ENCODE results near the gene PLPP4. TPM values are rescaled to one million over a fixed set of nuclear protein-coding genes. Genes with fewer than 3 reads are reported as not detected.
"Not testable (repeated sequence)": the region's sequence is repeated elsewhere in the genome, so short reads cannot be mapped to it uniquely, and the experiment has no call there.

Gene PLPP4
- total RNA-seq, 1 experiment from 2014 or later = not detected

DNA sequence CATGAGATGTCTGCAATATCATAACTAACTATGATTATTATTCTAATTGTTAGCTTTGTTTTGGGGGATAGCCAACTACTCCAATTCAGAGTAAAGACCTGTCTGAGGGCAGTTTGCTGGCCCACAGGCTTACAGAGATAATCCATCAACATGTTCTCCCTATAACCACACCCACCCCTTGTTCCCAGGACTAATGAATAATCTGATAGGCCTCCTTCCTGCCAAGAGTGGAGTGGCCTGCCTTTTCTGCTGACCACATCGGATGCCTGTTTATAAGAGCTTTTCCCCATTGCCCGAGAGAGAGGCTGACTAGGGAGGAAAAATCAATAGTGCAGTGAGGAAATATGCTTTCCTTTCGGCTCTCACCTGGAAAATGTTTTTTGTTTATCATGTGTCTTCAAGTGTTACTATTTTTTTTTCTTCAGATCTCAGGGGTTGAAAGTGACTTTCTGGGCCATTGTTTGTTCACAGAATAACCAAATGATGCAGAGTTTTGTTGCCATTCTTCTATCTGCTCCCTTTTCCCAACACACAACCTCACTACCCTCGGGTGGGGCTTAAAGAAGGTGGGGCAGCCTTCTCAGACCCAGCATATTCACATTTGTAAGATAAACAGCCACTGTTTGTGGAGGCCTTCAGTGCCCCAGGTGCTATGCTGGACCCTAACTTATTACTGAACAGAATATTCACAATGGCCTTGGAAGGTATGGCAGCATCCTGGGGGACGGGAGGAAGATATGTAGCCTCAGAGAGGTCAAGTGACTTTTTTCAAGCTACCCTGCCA lies 38.4 kb downstream of the PLPP4 start:
- POLR2A ChIA-PET (ENCODE audit: low non-redundant PET) = no interaction called here
- Histone ChIP-seq H3K36me3 (ENCODE audit: insufficient read depth, low read length, poor library complexity, severe bottlenecking) (no peaks in the 10 kb centered on the region), H3K27me3 (replicated peaks; ENCODE audit: insufficient read depth, low read depth, low read length, poor library complexity) (peaks cover 13% of the 10 kb centered on the region), H3K4me3 (ENCODE audit: low read depth, low read length, poor library complexity, severe bottlenecking) (no peak overlapping the region), H3K9me3 (ENCODE audit: low read depth, low read length, poor library complexity, severe bottlenecking) (no peaks in the 10 kb centered on the region), H3K4me1 (ENCODE audit: insufficient read depth, low read length, poor library complexity, severe bottlenecking) (no peaks in the 10 kb centered on the region), H3K27ac (ENCODE audit: low read depth, low read length, poor library complexity, severe bottlenecking) (no peak overlapping the region)
- no peak for DNase-seq (ENCODE audit: low spot score)
- BruUV-seq (replicated peaks) = no TSS peak
- intact Hi-C loops (cut with micrococcal nuclease; ENCODE audit: unreplicated experiment) = no loop called here
- CTCF ChIA-PET = no interaction called here
- TF ChIP-seq, protein P1, sequence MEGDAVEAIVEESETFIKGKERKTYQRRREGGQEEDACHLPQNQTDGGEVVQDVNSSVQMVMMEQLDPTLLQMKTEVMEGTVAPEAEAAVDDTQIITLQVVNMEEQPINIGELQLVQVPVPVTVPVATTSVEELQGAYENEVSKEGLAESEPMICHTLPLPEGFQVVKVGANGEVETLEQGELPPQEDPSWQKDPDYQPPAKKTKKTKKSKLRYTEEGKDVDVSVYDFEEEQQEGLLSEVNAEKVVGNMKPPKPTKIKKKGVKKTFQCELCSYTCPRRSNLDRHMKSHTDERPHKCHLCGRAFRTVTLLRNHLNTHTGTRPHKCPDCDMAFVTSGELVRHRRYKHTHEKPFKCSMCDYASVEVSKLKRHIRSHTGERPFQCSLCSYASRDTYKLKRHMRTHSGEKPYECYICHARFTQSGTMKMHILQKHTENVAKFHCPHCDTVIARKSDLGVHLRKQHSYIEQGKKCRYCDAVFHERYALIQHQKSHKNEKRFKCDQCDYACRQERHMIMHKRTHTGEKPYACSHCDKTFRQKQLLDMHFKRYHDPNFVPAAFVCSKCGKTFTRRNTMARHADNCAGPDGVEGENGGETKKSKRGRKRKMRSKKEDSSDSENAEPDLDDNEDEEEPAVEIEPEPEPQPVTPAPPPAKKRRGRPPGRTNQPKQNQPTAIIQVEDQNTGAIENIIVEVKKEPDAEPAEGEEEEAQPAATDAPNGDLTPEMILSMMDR (conservative IDR thresholded peaks at IDR 0.05; ENCODE audit: low read depth, low read length) = no peak
- TF ChIP-seq EZH2 (IDR thresholded peaks at IDR 0.05; ENCODE audit: borderline replicate concordance, low read depth, low read length, poor library complexity, severe bottlenecking) = no peak

DNA sequence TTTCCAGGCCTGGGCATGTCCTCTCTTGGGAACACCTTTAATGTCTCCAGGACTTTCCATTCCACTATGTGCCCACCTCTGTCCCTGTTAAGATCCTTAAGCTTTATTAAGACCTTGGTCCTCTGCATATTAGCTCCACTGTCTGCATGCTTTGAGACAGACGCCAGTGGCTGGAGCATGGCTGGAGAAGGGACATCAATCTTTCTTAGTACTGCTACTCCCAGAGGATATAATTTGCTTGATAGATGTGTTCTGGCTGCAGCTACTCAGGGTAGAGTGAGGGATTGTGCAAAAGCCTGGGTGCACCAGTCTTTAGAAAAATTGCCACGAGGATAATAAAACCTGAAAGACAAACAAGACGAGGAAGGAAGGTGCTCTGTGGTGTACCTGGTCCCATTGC lies 42.9 kb downstream of the PLPP4 start:
- peaks cover 13% of the 10 kb centered on the region for H3K27me3 ChIP-seq (replicated peaks; ENCODE audit: insufficient read depth, low read depth, low read length, poor library complexity)
- no peak overlapping the region for H3K4me3 ChIP-seq (ENCODE audit: low read depth, low read length, poor library complexity, severe bottlenecking)
- no peak overlapping the region for H3K27ac ChIP-seq (ENCODE audit: low read depth, low read length, poor library complexity, severe bottlenecking)
- H3K9me3 ChIP-seq (ENCODE audit: low read depth, low read length, poor library complexity, severe bottlenecking) = no peaks in the 10 kb centered on the region
- intact Hi-C loops (cut with micrococcal nuclease; ENCODE audit: unreplicated experiment) = no loop called here
- H3K4me1 ChIP-seq (ENCODE audit: insufficient read depth, low read length, poor library complexity, severe bottlenecking) = no peaks in the 10 kb centered on the region
- no TSS peak for BruUV-seq (replicated peaks)
- TF ChIP-seq, protein P1 (conservative IDR thresholded peaks at IDR 0.05; ENCODE audit: low read depth, low read length) = no peak
- TF ChIP-seq EZH2 (IDR thresholded peaks at IDR 0.05; ENCODE audit: borderline replicate concordance, low read depth, low read length, poor library complexity, severe bottlenecking) = no peak
- no peaks in the 10 kb centered on the region for H3K36me3 ChIP-seq (ENCODE audit: insufficient read depth, low read length, poor library complexity, severe bottlenecking)
- POLR2A ChIA-PET (ENCODE audit: low non-redundant PET) = no interaction called here
- CTCF ChIA-PET = no interaction called here
- DNase-seq (ENCODE audit: low spot score) = no peak

DNA sequence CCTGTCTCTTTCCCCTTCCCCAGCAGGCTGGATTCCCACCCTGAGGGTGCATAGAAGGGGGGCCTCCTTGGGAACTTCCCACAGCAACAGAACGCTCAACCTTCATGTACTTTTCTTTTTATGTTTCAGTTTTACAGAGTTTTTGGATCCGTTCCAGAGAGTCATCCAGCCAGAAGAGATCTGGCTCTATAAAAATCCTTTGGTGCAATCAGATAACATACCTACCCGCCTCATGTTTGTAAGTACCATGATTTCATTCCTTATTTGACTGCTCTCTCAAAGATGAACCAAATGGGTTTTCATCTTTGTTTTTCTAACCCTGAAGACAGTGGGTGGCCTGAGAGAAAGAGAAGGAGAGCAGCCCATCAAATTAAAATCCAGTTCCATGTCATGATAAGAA lies 46.7 kb downstream of the PLPP4 start:
- TF ChIP-seq, protein P1 (conservative IDR thresholded peaks at IDR 0.05; ENCODE audit: low read depth, low read length) = no peak
- no peak for TF ChIP-seq EZH2 (IDR thresholded peaks at IDR 0.05; ENCODE audit: borderline replicate concordance, low read depth, low read length, poor library complexity, severe bottlenecking)
- Histone ChIP-seq H3K4me3 (ENCODE audit: low read depth, low read length, poor library complexity, severe bottlenecking) (no peak overlapping the region), H3K36me3 (ENCODE audit: insufficient read depth, low read length, poor library complexity, severe bottlenecking) (no peaks in the 10 kb centered on the region), H3K27me3 (replicated peaks; ENCODE audit: insufficient read depth, low read depth, low read length, poor library complexity) (no peaks in the 10 kb centered on the region), H3K27ac (ENCODE audit: low read depth, low read length, poor library complexity, severe bottlenecking) (no peak overlapping the region), H3K9me3 (ENCODE audit: low read depth, low read length, poor library complexity, severe bottlenecking) (no peaks in the 10 kb centered on the region), H3K4me1 (ENCODE audit: insufficient read depth, low read length, poor library complexity, severe bottlenecking) (no peaks in the 10 kb centered on the region)
- no TSS peak for BruUV-seq (replicated peaks)
- peak; percentile 2 for DNase-seq (ENCODE audit: low spot score)
- intact Hi-C loops (cut with micrococcal nuclease; ENCODE audit: unreplicated experiment) = no loop called here
- ChIA-PET CTCF (no interaction called here), POLR2A (ENCODE audit: low non-redundant PET) (no interaction called here)

DNA sequence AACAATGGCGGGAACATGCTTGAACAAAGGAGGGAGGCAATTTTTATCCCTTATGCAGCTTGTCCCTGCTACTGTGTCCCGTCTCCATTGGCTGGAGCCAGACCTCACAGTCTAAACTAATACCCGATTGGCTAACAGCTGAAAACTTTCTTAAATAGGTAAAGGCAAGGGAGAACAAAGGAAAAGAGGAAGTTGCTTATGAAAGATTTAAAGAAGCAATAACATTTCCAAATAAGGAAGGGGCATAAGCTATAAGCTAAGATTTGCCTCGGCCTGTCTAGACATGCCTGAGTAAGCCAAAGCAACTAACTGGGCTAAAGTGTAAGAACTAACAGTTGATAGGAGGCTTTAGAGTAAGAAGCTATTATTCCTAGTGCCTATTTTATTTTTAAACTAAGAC lies 47.2 kb downstream of the PLPP4 start:
- H3K27ac ChIP-seq (ENCODE audit: low read depth, low read length, poor library complexity, severe bottlenecking) = not testable (repeated sequence)

More for the DNA sequence above, 47.2 kb downstream of the PLPP4 start:
- H3K4me3 ChIP-seq (ENCODE audit: low read depth, low read length, poor library complexity, severe bottlenecking); BruUV-seq (replicated peaks); H3K36me3 ChIP-seq (ENCODE audit: insufficient read depth, low read length, poor library complexity, severe bottlenecking); CTCF ChIA-PET; DNase-seq (ENCODE audit: low spot score); H3K9me3 ChIP-seq (ENCODE audit: low read depth, low read length, poor library complexity, severe bottlenecking); POLR2A ChIA-PET (ENCODE audit: low non-redundant PET); H3K4me1 ChIP-seq (ENCODE audit: insufficient read depth, low read length, poor library complexity, severe bottlenecking); H3K27me3 ChIP-seq (replicated peaks; ENCODE audit: insufficient read depth, low read depth, low read length, poor library complexity); intact Hi-C loops (cut with micrococcal nuclease; ENCODE audit: unreplicated experiment): not testable (repeated sequence)
